ENCODE measurements around the gene GPSM1.

DNA sequence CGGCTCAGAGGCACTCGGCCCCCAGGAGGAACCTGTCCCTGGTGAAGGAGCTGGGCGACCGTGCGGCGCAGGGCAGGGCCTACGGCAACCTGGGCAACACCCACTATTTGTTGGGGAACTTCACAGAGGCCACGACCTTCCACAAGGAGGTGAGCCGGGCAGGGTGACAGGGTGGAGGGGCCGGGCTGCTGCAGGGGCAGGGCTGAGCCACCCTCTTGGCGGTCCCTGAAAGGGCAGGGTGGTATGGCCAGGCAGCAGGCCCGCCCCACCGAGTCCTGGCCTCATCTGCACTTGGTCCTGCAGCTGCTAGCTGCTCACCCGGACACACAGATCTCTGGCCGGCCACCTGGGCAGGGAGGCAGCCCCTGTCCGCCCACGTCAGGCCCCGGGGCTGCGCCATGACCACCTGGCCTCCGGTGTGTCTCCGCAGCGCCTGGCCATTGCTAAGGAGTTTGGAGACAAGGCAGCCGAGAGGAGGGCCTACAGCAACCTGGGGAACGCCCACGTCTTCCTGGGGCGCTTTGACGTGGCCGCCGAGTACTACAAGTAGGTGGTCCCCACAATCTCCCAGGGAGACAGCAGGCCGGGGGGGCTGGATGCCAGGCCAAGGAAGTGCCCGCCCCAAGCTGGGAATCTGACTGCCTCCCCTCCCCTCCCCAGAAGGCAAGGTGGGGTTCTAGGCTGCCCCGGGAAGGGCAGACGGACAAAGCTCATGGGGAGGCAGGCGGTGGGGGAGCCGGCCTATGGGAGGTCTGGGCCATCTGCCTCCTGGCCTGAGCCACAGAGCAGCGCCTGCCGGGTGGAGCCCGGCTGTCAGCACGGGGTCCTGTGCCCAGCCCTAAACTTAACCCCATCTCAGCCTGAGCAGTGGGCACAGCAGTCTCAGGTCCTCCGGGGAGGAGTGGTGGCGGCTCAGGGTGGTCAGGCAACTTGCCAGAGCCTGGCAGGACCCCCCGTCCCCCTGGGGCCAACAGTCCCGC lies 10.4 kb downstream of the GPSM1 start:
- no peak for TF ChIP-seq EZH2phosphoT487 (IDR thresholded peaks at IDR 0.05)
- no peak for TF ChIP-seq EZH2 (IDR thresholded peaks at IDR 0.05)
- TF ChIP-seq, protein P1, sequence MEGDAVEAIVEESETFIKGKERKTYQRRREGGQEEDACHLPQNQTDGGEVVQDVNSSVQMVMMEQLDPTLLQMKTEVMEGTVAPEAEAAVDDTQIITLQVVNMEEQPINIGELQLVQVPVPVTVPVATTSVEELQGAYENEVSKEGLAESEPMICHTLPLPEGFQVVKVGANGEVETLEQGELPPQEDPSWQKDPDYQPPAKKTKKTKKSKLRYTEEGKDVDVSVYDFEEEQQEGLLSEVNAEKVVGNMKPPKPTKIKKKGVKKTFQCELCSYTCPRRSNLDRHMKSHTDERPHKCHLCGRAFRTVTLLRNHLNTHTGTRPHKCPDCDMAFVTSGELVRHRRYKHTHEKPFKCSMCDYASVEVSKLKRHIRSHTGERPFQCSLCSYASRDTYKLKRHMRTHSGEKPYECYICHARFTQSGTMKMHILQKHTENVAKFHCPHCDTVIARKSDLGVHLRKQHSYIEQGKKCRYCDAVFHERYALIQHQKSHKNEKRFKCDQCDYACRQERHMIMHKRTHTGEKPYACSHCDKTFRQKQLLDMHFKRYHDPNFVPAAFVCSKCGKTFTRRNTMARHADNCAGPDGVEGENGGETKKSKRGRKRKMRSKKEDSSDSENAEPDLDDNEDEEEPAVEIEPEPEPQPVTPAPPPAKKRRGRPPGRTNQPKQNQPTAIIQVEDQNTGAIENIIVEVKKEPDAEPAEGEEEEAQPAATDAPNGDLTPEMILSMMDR (IDR thresholded peaks at IDR 0.05) = no peak
